ENCODE measurements around the gene CBFA2T3.

The CBFA2T3 gene

GRCh38 chr16:88957887-88958577 lies 19.0 kb downstream of the CBFA2T3 start:
- DNase-seq = no peak

GRCh38 chr16:88957433-88957767 lies 19.6 kb downstream of the CBFA2T3 start:
- DNase-seq = no peak

GRCh38 chr16:88956546-88957432 lies 20.2 kb downstream of the CBFA2T3 start:
- DNase-seq = no peak

GRCh38 chr16:88955906-88956305 lies 21.1 kb downstream of the CBFA2T3 start:
- no peak for DNase-seq

- DNase-seq = no peak
Measured at GRCh38 chr16:88953003-88953690, 23.9 kb downstream of the CBFA2T3 start.

- DNase-seq = no peak
Measured at GRCh38 chr16:88951989-88952388, 25.0 kb downstream of the CBFA2T3 start.

GRCh38 chr16:88951501-88951900 lies 25.5 kb downstream of the CBFA2T3 start:
- no peak for DNase-seq

GRCh38 chr16:88948781-88949490 lies 28.1 kb downstream of the CBFA2T3 start:
- DNase-seq = no peak

- no peak for DNase-seq
Measured at GRCh38 chr16:88945473-88945872, 31.5 kb downstream of the CBFA2T3 start.

GRCh38 chr16:88943741-88944140 lies 33.3 kb downstream of the CBFA2T3 start:
- no peak for DNase-seq

- DNase-seq = no peak
Measured at GRCh38 chr16:88943131-88943664, 33.8 kb downstream of the CBFA2T3 start.

GRCh38 chr16:88941913-88942909 lies 34.8 kb downstream of the CBFA2T3 start:
- peak; percentile 74 for DNase-seq

GRCh38 chr16:88940862-88941817 lies 35.9 kb downstream of the CBFA2T3 start:
- peak; percentile 70 for DNase-seq

- peak; percentile 75 for DNase-seq
Measured at GRCh38 chr16:88939972-88940861, 36.8 kb downstream of the CBFA2T3 start.

- DNase-seq = no peak
Measured at GRCh38 chr16:88939245-88939971, 37.6 kb downstream of the CBFA2T3 start.

GRCh38 chr16:88938777-88939244 lies 38.2 kb downstream of the CBFA2T3 start:
- no peak for DNase-seq

- no peak for DNase-seq
Measured at GRCh38 chr16:88938119-88938776, 38.8 kb downstream of the CBFA2T3 start.

- no peak for DNase-seq
Measured at GRCh38 chr16:88937206-88937621, 39.8 kb downstream of the CBFA2T3 start.

Measured in DMS53 (cell line).